Measurements from ENCODE around the gene SREBF1. TPM values are rescaled to one million over a fixed set of nuclear protein-coding genes. Genes with fewer than 3 reads are reported as not detected.

SREBF1 gene
- total RNA-seq, 1 experiment from 2014 or later, result 167 TPM

DNA sequence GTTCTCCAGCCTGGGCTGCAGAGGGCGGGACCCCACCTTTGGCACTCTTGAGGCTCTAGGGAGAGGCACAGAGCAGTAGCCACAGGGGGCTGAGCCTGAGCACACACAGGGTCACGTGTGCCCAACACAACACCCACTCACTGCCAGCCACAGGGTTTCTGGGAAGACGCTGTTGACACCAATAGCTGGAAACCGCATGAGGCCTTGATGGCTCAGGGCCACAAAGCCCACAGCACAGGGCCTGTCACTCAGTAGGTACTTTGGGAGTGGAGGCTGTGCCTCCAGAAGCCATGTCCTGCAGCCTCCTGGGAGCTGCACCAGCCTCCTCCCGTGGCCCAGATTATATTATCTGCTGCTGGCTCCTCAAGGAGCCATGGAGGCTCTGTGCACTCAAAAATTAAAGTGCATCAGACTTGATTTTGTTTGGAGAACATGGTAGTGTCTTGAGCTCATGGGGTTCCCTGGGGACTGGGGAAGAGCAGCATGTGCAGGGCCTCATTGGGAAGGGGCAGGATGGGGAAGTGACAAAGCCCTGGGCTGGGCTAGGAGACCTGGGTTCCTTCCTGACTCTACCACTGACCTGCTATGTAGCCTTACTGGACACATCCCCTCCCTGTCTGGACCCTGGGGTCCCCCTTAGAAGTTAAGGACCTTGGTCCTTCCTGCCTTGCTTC, 12.5 kb upstream of the SREBF1 start:
- no peak for DNase-seq
- peaks cover 14% of the 10 kb centered on the region for H3K4me1 ChIP-seq (ENCODE audit: insufficient read depth, low read length)
- H3K27ac ChIP-seq (ENCODE audit: low read length), result no peak overlapping the region
- H3K9ac ChIP-seq (ENCODE audit: low read length), result no peak overlapping the region
- TF ChIP-seq, protein P1, sequence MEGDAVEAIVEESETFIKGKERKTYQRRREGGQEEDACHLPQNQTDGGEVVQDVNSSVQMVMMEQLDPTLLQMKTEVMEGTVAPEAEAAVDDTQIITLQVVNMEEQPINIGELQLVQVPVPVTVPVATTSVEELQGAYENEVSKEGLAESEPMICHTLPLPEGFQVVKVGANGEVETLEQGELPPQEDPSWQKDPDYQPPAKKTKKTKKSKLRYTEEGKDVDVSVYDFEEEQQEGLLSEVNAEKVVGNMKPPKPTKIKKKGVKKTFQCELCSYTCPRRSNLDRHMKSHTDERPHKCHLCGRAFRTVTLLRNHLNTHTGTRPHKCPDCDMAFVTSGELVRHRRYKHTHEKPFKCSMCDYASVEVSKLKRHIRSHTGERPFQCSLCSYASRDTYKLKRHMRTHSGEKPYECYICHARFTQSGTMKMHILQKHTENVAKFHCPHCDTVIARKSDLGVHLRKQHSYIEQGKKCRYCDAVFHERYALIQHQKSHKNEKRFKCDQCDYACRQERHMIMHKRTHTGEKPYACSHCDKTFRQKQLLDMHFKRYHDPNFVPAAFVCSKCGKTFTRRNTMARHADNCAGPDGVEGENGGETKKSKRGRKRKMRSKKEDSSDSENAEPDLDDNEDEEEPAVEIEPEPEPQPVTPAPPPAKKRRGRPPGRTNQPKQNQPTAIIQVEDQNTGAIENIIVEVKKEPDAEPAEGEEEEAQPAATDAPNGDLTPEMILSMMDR (conservative IDR thresholded peaks at IDR 0.05; ENCODE audit: low read depth, low read length), result no peak
- TF ChIP-seq EZH2 (IDR thresholded peaks at IDR 0.05; ENCODE audit: low read length, unreplicated experiment) (no peak), EZH2phosphoT487 (IDR thresholded peaks at IDR 0.05; ENCODE audit: borderline replicate concordance, low read length) (no peak)
- no peak overlapping the region for H2AFZ ChIP-seq (ENCODE audit: low read length)
- intact Hi-C loops (cut with micrococcal nuclease), result no loop called here
- POLR2A ChIA-PET (ENCODE audit: unreplicated experiment), result no interaction called here
- no peaks in the 10 kb centered on the region for H3K27me3 ChIP-seq (ENCODE audit: low read length)
- ATAC-seq, result no peak
- H3K36me3 ChIP-seq (ENCODE audit: low read depth, low read length), result no peaks in the 10 kb centered on the region; the same call in 1 of the 2 replicates
- no peaks in the 10 kb centered on the region for H3K9me2 ChIP-seq (replicated peaks; ENCODE audit: low read length)
- H3K79me2 ChIP-seq (ENCODE audit: low read length), result no peaks in the 10 kb centered on the region
- no peaks in the 10 kb centered on the region for H3F3A ChIP-seq (ENCODE audit: low read length, unreplicated experiment)
- no peaks in the 10 kb centered on the region for H3K9me3 ChIP-seq (ENCODE audit: low read length)
- no peak overlapping the region for H3K4me3 ChIP-seq (ENCODE audit: low read length)
- no TSS peak for BruUV-seq (replicated peaks)
- no peaks in the 10 kb centered on the region for H4K20me1 ChIP-seq (ENCODE audit: low read length)
- CTCF ChIA-PET, result no interaction called here
- no peak overlapping the region for H3K4me2 ChIP-seq (ENCODE audit: low read length)

DNA sequence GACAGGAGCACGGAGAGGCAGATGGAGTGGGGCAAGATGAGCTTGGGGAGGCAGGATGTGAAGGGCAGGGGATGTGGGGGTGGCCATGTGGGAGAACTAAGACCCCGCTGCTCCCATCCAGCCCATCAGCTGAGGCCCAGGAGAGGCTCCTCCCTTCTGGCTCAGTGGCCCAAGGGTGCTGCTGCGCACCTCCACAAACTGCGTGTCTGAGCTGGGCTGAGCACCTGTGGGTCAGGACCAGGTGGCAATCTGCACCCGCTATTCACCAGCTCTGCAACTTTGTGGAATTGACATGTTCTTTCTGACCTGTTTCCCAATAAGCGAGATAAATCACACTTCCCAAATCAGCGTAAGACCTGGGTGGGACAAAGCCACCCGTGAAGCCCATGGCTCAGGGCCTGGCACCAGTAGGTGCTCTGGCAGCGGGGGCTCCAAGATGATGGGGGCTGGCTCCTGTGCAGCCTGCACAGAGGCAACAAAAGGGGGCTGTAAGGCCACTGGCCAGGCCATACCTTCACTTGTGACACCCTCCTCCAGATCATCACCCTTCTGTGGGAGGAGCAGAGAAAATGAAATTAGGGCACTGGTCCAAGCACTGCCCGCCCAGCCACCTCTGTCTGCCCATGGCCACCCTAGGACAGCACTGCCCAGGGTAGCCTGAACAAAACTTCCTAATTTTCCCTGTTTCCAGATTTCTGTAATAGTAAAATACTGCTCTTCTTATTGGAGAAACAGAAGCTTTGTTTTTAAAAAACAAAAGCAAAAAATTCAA, 11.7 kb upstream of the SREBF1 start:
- H3K27ac ChIP-seq (ENCODE audit: low read length), result no peak overlapping the region
- DNase-seq (no peak), ATAC-seq (no peak)
- no peaks in the 10 kb centered on the region; the same call in 1 of the 2 replicates for H3K36me3 ChIP-seq (ENCODE audit: low read depth, low read length)
- peaks cover 6% of the 10 kb centered on the region for H3K4me1 ChIP-seq (ENCODE audit: insufficient read depth, low read length)
- H3K4me3 ChIP-seq (ENCODE audit: low read length), result no peak overlapping the region
- no peak for TF ChIP-seq EZH2 (IDR thresholded peaks at IDR 0.05; ENCODE audit: low read length, unreplicated experiment)
- no peak for TF ChIP-seq EZH2phosphoT487 (IDR thresholded peaks at IDR 0.05; ENCODE audit: borderline replicate concordance, low read length)
- TF ChIP-seq, protein P1 (conservative IDR thresholded peaks at IDR 0.05; ENCODE audit: low read depth, low read length), result no peak
- intact Hi-C loops (cut with micrococcal nuclease), result no loop called here
- no peaks in the 10 kb centered on the region for H3K27me3 ChIP-seq (ENCODE audit: low read length)
- no peaks in the 10 kb centered on the region for H3K9me3 ChIP-seq (ENCODE audit: low read length)
- POLR2A ChIA-PET (ENCODE audit: unreplicated experiment), result interaction anchor here (0.5 kb wide), 1 partner anchor 93 kb away, joined by 3 read pairs; no protein-coding TSS in a partner anchor
- no peak overlapping the region for H3K9ac ChIP-seq (ENCODE audit: low read length)
- no peaks in the 10 kb centered on the region for H3F3A ChIP-seq (ENCODE audit: low read length, unreplicated experiment)
- CTCF ChIA-PET, result no interaction called here
- no peaks in the 10 kb centered on the region for H3K79me2 ChIP-seq (ENCODE audit: low read length)
- H2AFZ ChIP-seq (ENCODE audit: low read length), result no peak overlapping the region
- H3K4me2 ChIP-seq (ENCODE audit: low read length), result no peak overlapping the region
- BruUV-seq (replicated peaks), result no TSS peak
- H4K20me1 ChIP-seq (ENCODE audit: low read length), result no peaks in the 10 kb centered on the region
- H3K9me2 ChIP-seq (replicated peaks; ENCODE audit: low read length), result no peaks in the 10 kb centered on the region

DNA sequence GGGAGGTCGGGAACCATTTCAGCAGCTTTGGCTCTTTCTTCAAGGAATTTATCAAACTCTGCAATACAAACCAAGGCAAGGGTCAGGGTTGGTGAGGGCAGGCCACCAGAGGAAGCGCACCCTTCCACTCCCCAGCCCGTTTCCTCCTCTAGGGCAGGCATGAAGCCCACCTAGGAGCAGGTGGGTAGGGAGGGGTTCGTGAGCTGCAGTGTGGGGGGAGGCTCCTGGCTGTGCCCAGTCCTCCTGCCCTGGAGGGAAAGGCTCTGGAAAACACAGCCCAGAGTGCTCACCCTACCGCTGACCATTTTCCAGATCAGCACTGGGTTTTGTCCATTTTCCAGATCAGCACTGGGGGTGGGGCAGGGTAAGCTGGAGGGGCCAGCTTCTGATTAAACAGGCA, 10.9 kb upstream of the SREBF1 start:
- no peak overlapping the region for H3K4me2 ChIP-seq (ENCODE audit: low read length)
- no peaks in the 10 kb centered on the region for H3K9me3 ChIP-seq (ENCODE audit: low read length)
- intact Hi-C loops (cut with micrococcal nuclease), result no loop called here
- no peak overlapping the region for H3K4me3 ChIP-seq (ENCODE audit: low read length)
- H3K27me3 ChIP-seq (ENCODE audit: low read length), result no peaks in the 10 kb centered on the region
- H3K4me1 ChIP-seq (ENCODE audit: insufficient read depth, low read length), result no peaks in the 10 kb centered on the region
- H3F3A ChIP-seq (ENCODE audit: low read length, unreplicated experiment), result no peaks in the 10 kb centered on the region
- H3K27ac ChIP-seq (ENCODE audit: low read length), result no peak overlapping the region
- H3K79me2 ChIP-seq (ENCODE audit: low read length), result no peaks in the 10 kb centered on the region
- TF ChIP-seq, protein P1 (conservative IDR thresholded peaks at IDR 0.05; ENCODE audit: low read depth, low read length), result no peak
- no peak for TF ChIP-seq EZH2 (IDR thresholded peaks at IDR 0.05; ENCODE audit: low read length, unreplicated experiment)
- no peak for TF ChIP-seq EZH2phosphoT487 (IDR thresholded peaks at IDR 0.05; ENCODE audit: borderline replicate concordance, low read length)
- no peak for DNase-seq
- ATAC-seq, result no peak
- H3K36me3 ChIP-seq (ENCODE audit: low read depth, low read length), result no peaks in the 10 kb centered on the region; the same call in 1 of the 2 replicates
- CTCF ChIA-PET, result no interaction called here
- no TSS peak for BruUV-seq (replicated peaks)
- H3K9ac ChIP-seq (ENCODE audit: low read length), result no peak overlapping the region
- no peak overlapping the region for H2AFZ ChIP-seq (ENCODE audit: low read length)
- no peaks in the 10 kb centered on the region for H3K9me2 ChIP-seq (replicated peaks; ENCODE audit: low read length)
- H4K20me1 ChIP-seq (ENCODE audit: low read length), result no peaks in the 10 kb centered on the region
- POLR2A ChIA-PET (ENCODE audit: unreplicated experiment), result no interaction called here
